GM23338 (cell line): Measurements from ENCODE around the gene MAPK11. TPM values are rescaled to one million over a fixed set of nuclear protein-coding genes. Genes with fewer than 3 reads are reported as not detected.

ENCODE experiments used
- ATAC-seq: fragments of 200-7000 bp; cut with Tn5 transposase; 3 replicates; pipeline ENCODE4 v1.9.1; 2020
- DNase-seq: peaks from one replicate; pipeline ENCODE4 v3.0.0-alpha.2; 2015; ENCODE audit warnings: low spot score
- H2AFZ ChIP-seq: fragments of 200-600 bp; sonication (generic); 2 replicates; pipeline ENCODE4 v1.8.0; 2016; ENCODE audit warnings: antibody characterized with exemption, mild to moderate bottlenecking, moderate library complexity
- H3F3A ChIP-seq: fragments of 200-600 bp; sonication (generic); replicated peaks from 2 replicates; pipeline ENCODE4 v1.8.0; 2017; ENCODE audit warnings: antibody characterized with exemption, mixed run types, low read depth
- H3K27ac ChIP-seq: fragments of 200-600 bp; sonication (generic); 2 replicates; pipeline ENCODE4 v1.6.1; 2016; ENCODE audit warnings: low read depth
- H3K27me3 ChIP-seq: fragments of 200-600 bp; sonication (generic); 2 replicates; pipeline ENCODE4 v1.8.0; 2016; ENCODE audit warnings: mild to moderate bottlenecking, mixed run types, moderate library complexity; ENCODE audit not compliant: insufficient read depth
- H3K36me3 ChIP-seq: fragments of 200-600 bp; sonication (generic); 2 replicates; pipeline ENCODE4 v1.8.0; 2016; ENCODE audit warnings: mild to moderate bottlenecking; ENCODE audit not compliant: insufficient read depth
- H3K4me1 ChIP-seq: fragments of 200-600 bp; sonication (generic); 2 replicates; pipeline ENCODE4 v1.8.0; 2016; ENCODE audit warnings: mild to moderate bottlenecking, moderate library complexity; ENCODE audit not compliant: insufficient read depth
- H3K4me2 ChIP-seq: fragments of 200-600 bp; sonication (generic); 2 replicates; pipeline ENCODE4 v1.7.1; 2017; ENCODE audit warnings: mixed run types
- H3K4me3 ChIP-seq: fragments of 200-600 bp; sonication (generic); 2 replicates; pipeline ENCODE4 v1.6.1; 2016; ENCODE audit warnings: mixed run types
- H3K79me2 ChIP-seq: fragments of 200-600 bp; sonication (generic); replicated peaks from 2 replicates; pipeline ENCODE4 v1.8.0; 2017; ENCODE audit warnings: mild to moderate bottlenecking; ENCODE audit not compliant: insufficient read depth
- H3K9me2 ChIP-seq: fragments of 200-600 bp; sonication (generic); 2 replicates; pipeline ENCODE4 v1.8.0; 2017; ENCODE audit not compliant: insufficient read depth
- H4K20me1 ChIP-seq: fragments of 200-600 bp; sonication (generic); replicated peaks from 2 replicates; pipeline ENCODE4 v1.8.0; 2017; ENCODE audit warnings: mild to moderate bottlenecking; ENCODE audit not compliant: insufficient read depth
- H3K27ac Mint-ChIP-seq: 2 replicates; pipeline ENCODE4 v1.8.0; 2020; ENCODE audit warnings: inconsistent platforms, mild to moderate bottlenecking, moderate library complexity, mixed read lengths
- H3K27me3 Mint-ChIP-seq: 3 replicates; pipeline ENCODE4 v1.8.0; 2022; ENCODE audit warnings: low read depth, mild to moderate bottlenecking, moderate library complexity, mixed read lengths, inconsistent platforms; ENCODE audit not compliant: insufficient read depth, poor library complexity
- H3K36me3 Mint-ChIP-seq: 3 replicates; pipeline ENCODE4 v1.8.0; 2021; ENCODE audit warnings: low read depth, mild to moderate bottlenecking, inconsistent platforms, moderate library complexity, mixed read lengths
- H3K4me1 Mint-ChIP-seq: 3 replicates; pipeline ENCODE4 v1.8.0; 2020; ENCODE audit warnings: mild to moderate bottlenecking, inconsistent platforms, mixed read lengths
- H3K4me3 Mint-ChIP-seq: 3 replicates; pipeline ENCODE4 v1.8.0; 2021; ENCODE audit warnings: moderate library complexity, mild to moderate bottlenecking, inconsistent platforms, mixed read lengths
- H3K9me3 Mint-ChIP-seq: 3 replicates; pipeline ENCODE4 v1.8.0; 2020; ENCODE audit warnings: moderate library complexity, mild to moderate bottlenecking, inconsistent platforms, mixed read lengths
- CREB1 ChIP-seq: fragments of 250-450 bp; sonication (Bioruptor Pico); IDR thresholded peaks from 2 replicates; pipeline ENCODE4 v1.5.0; 2020; ENCODE audit warnings: low read depth, mild to moderate bottlenecking, moderate library complexity
- EZH2phosphoT487 ChIP-seq: fragments of 200-600 bp; sonication (generic); IDR thresholded peaks from one replicate; pipeline ENCODE4 v1.8.1; 2018; ENCODE audit warnings: antibody characterized with exemption; ENCODE audit not compliant: unreplicated experiment
- JUNB ChIP-seq: IDR thresholded peaks from one replicate; pipeline ENCODE4 v1.6.1; 2016; ENCODE audit warnings: antibody characterized with exemption; ENCODE audit not compliant: unreplicated experiment
- NANOG ChIP-seq: IDR thresholded peaks from 2 replicates; pipeline ENCODE4 v1.6.1; 2016; ENCODE audit warnings: antibody characterized with exemption, borderline replicate concordance
- POLR2AphosphoS5 ChIP-seq: IDR thresholded peaks from 2 replicates; pipeline ENCODE4 v1.6.1; 2016; ENCODE audit warnings: antibody characterized with exemption, low read depth
- ZNF114 ChIP-seq: fragments of 250-450 bp; sonication (Bioruptor Pico); IDR thresholded peaks from 2 replicates; pipeline ENCODE4 v1.5.0; 2020; ENCODE audit warnings: mild to moderate bottlenecking, moderate library complexity
- polyA plus RNA-seq: library from polyadenylated mRNA; unstranded; fragments of >200 nt; fragmentation: Nextera tagmentation; extraction: Ambion mirVana; gene quantifications from 2 replicates; pipeline ENCODE4 v1.2.1, GENCODE V29; 2016
- total RNA-seq: library from RNA; depleted of rRNA; stranded (reverse); fragments of >200 nt; shearing (Covaris generic); gene quantifications from 2 replicates; pipeline ENCODE4 v1.2.3, GENCODE V29; 2014
- TF ChIP-seq, protein P1 (sequence below): fragments of 250-450 bp; sonication (Bioruptor Pico); IDR thresholded peaks from 2 replicates; pipeline ENCODE4 v1.5.0; 2020; ENCODE audit warnings: mild to moderate bottlenecking, moderate library complexity
- TF ChIP-seq, protein P2 (sequence below), 2 experiments: fragments of 200-600 bp in 1 of 2; sonication (generic) in 1 of 2; conservative IDR thresholded peaks; 2 replicates each; pipeline versions ENCODE4 v1.5.1 to v1.6.1; 2016 to 2017; ENCODE audit warnings: antibody characterized with exemption in 2 of 2, low read depth in 2 of 2, mild to moderate bottlenecking in 2 of 2, moderate library complexity in 1 of 2
- TF ChIP-seq, protein P3 (sequence below): IDR thresholded peaks from 2 replicates; pipeline ENCODE4 v1.6.1; 2016; ENCODE audit warnings: antibody characterized with exemption
- TF ChIP-seq, protein P4 (sequence below): IDR thresholded peaks from one replicate; pipeline ENCODE4 v1.6.1; 2018; ENCODE audit warnings: antibody characterized with exemption; ENCODE audit not compliant: unreplicated experiment

The MAPK11 gene
- total and polyA plus RNA-seq, 2 experiments from 2014 or later: 0.34 to 1.9 TPM

DNA sequence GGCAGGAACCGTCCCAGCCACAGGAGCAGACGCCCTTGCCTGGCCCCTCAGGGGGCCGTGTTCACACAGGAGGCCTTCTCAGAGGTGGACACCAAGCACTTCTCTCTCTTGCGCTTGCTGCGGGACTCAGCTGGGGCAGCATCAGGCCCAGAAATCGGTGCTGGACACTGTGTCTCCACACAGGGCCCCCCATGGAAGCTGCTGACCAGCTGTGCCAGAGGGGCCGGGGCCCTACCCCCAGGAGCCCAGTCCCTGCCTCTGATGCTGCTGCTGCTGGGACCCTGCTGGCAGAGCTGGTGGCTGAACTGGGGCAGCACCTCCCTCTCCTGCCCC lies 33.3 kb upstream of the MAPK11 start (continued):
- TF ChIP-seq, protein P1, sequence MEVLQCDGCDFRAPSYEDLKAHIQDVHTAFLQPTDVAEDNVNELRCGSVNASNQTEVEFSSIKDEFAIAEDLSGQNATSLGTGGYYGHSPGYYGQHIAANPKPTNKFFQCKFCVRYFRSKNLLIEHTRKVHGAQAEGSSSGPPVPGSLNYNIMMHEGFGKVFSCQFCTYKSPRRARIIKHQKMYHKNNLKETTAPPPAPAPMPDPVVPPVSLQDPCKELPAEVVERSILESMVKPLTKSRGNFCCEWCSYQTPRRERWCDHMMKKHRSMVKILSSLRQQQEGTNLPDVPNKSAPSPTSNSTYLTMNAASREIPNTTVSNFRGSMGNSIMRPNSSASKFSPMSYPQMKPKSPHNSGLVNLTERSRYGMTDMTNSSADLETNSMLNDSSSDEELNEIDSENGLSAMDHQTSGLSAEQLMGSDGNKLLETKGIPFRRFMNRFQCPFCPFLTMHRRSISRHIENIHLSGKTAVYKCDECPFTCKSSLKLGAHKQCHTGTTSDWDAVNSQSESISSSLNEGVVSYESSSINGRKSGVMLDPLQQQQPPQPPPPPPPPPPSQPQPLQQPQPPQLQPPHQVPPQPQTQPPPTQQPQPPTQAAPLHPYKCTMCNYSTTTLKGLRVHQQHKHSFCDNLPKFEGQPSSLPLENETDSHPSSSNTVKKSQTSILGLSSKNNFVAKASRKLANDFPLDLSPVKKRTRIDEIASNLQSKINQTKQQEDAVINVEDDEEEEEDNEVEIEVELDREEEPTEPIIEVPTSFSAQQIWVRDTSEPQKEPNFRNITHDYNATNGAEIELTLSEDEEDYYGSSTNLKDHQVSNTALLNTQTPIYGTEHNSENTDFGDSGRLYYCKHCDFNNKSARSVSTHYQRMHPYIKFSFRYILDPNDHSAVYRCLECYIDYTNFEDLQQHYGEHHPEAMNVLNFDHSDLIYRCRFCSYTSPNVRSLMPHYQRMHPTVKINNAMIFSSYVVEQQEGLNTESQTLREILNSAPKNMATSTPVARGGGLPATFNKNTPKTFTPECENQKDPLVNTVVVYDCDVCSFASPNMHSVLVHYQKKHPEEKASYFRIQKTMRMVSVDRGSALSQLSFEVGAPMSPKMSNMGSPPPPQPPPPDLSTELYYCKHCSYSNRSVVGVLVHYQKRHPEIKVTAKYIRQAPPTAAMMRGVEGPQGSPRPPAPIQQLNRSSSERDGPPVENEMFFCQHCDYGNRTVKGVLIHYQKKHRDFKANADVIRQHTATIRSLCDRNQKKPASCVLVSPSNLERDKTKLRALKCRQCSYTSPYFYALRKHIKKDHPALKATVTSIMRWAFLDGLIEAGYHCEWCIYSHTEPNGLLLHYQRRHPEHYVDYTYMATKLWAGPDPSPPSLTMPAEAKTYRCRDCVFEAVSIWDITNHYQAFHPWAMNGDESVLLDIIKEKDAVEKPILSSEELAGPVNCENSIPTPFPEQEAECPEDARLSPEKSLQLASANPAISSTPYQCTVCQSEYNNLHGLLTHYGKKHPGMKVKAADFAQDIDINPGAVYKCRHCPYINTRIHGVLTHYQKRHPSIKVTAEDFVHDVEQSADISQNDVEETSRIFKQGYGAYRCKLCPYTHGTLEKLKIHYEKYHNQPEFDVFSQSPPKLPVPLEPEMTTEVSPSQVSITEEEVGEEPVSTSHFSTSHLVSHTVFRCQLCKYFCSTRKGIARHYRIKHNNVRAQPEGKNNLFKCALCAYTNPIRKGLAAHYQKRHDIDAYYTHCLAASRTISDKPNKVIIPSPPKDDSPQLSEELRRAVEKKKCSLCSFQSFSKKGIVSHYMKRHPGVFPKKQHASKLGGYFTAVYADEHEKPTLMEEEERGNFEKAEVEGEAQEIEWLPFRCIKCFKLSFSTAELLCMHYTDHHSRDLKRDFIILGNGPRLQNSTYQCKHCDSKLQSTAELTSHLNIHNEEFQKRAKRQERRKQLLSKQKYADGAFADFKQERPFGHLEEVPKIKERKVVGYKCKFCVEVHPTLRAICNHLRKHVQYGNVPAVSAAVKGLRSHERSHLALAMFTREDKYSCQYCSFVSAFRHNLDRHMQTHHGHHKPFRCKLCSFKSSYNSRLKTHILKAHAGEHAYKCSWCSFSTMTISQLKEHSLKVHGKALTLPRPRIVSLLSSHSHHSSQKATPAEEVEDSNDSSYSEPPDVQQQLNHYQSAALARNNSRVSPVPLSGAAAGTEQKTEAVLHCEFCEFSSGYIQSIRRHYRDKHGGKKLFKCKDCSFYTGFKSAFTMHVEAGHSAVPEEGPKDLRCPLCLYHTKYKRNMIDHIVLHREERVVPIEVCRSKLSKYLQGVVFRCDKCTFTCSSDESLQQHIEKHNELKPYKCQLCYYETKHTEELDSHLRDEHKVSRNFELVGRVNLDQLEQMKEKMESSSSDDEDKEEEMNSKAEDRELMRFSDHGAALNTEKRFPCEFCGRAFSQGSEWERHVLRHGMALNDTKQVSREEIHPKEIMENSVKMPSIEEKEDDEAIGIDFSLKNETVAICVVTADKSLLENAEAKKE (CRISPR knock-in tag): no peak
- no peak for TF ChIP-seq CREB1 (CRISPR knock-in tag)
- TF ChIP-seq EZH2phosphoT487: no peak
- TF ChIP-seq POLR2AphosphoS5: no peak
- TF ChIP-seq, protein P2, sequence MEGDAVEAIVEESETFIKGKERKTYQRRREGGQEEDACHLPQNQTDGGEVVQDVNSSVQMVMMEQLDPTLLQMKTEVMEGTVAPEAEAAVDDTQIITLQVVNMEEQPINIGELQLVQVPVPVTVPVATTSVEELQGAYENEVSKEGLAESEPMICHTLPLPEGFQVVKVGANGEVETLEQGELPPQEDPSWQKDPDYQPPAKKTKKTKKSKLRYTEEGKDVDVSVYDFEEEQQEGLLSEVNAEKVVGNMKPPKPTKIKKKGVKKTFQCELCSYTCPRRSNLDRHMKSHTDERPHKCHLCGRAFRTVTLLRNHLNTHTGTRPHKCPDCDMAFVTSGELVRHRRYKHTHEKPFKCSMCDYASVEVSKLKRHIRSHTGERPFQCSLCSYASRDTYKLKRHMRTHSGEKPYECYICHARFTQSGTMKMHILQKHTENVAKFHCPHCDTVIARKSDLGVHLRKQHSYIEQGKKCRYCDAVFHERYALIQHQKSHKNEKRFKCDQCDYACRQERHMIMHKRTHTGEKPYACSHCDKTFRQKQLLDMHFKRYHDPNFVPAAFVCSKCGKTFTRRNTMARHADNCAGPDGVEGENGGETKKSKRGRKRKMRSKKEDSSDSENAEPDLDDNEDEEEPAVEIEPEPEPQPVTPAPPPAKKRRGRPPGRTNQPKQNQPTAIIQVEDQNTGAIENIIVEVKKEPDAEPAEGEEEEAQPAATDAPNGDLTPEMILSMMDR (conservative IDR thresholded peaks at IDR 0.05; ENCODE audit: low read depth in 2 of 2): no peak
- TF ChIP-seq, protein P3, sequence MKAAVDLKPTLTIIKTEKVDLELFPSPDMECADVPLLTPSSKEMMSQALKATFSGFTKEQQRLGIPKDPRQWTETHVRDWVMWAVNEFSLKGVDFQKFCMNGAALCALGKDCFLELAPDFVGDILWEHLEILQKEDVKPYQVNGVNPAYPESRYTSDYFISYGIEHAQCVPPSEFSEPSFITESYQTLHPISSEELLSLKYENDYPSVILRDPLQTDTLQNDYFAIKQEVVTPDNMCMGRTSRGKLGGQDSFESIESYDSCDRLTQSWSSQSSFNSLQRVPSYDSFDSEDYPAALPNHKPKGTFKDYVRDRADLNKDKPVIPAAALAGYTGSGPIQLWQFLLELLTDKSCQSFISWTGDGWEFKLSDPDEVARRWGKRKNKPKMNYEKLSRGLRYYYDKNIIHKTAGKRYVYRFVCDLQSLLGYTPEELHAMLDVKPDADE: no peak
- TF ChIP-seq ZNF114: no peak

DNA sequence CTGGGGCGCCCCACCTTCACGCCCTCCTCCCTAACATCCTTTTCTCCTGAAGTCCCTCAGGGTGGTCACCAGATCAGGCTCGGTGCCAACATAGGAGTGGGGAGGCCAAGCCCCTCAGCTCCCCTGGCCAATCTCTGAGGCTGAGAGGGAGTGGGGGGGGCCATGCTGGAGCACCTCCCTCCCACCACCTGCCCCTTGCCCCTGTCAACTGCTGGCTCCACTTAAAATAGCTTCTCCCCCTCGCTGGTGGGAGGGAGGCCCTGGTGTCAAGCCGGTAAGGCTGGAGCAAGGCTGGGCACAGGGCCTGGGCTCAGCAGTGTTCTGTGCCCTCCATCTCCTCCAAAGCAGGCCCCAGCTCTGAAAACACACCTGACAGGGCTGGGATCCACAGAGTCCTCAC lies 32.4 kb upstream of the MAPK11 start:
- Histone ChIP-seq H3K4me1 (peaks cover 24% of the 10 kb centered on the region; the same call in 1 of the 2 replicates), H3K27ac (no peak overlapping the region), H3K27me3 (peaks cover 11% of the 10 kb centered on the region), H3K4me2 (no peak overlapping the region), H4K20me1 (peaks cover 10% of the 10 kb centered on the region), H3K9me2 (no peaks in the 10 kb centered on the region), H3K36me3 (no peaks in the 10 kb centered on the region), H2AFZ (no peak overlapping the region), H3K4me3 (no peak overlapping the region), H3K79me2 (peaks cover 14% of the 10 kb centered on the region), H3F3A (no peaks in the 10 kb centered on the region)
- Mint-ChIP-seq H3K36me3 (no peaks in the 10 kb centered on the region), H3K4me3 (no peak overlapping the region), H3K4me1 (peaks cover 14% of the 10 kb centered on the region), H3K27me3 (peaks cover 26% of the 10 kb centered on the region), H3K27ac (no peak overlapping the region), H3K9me3 (no peaks in the 10 kb centered on the region)
- DNase-seq (no peak), ATAC-seq (no peak)
- no peak for TF ChIP-seq JUNB
- TF ChIP-seq NANOG: no peak
- no peak for TF ChIP-seq EZH2phosphoT487
- TF ChIP-seq, protein P4, sequence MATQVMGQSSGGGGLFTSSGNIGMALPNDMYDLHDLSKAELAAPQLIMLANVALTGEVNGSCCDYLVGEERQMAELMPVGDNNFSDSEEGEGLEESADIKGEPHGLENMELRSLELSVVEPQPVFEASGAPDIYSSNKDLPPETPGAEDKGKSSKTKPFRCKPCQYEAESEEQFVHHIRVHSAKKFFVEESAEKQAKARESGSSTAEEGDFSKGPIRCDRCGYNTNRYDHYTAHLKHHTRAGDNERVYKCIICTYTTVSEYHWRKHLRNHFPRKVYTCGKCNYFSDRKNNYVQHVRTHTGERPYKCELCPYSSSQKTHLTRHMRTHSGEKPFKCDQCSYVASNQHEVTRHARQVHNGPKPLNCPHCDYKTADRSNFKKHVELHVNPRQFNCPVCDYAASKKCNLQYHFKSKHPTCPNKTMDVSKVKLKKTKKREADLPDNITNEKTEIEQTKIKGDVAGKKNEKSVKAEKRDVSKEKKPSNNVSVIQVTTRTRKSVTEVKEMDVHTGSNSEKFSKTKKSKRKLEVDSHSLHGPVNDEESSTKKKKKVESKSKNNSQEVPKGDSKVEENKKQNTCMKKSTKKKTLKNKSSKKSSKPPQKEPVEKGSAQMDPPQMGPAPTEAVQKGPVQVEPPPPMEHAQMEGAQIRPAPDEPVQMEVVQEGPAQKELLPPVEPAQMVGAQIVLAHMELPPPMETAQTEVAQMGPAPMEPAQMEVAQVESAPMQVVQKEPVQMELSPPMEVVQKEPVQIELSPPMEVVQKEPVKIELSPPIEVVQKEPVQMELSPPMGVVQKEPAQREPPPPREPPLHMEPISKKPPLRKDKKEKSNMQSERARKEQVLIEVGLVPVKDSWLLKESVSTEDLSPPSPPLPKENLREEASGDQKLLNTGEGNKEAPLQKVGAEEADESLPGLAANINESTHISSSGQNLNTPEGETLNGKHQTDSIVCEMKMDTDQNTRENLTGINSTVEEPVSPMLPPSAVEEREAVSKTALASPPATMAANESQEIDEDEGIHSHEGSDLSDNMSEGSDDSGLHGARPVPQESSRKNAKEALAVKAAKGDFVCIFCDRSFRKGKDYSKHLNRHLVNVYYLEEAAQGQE: no peak
- TF ChIP-seq, protein P3: no peak
